Measurements from ENCODE around the gene WDR5B. TPM values are rescaled to one million over a fixed set of nuclear protein-coding genes. Genes with fewer than 3 reads are reported as not detected.
"Not testable (repeated sequence)": the region's sequence is repeated elsewhere in the genome, so short reads cannot be mapped to it uniquely, and the experiment has no call there.

WDR5B gene
- total and polyA plus RNA-seq, 8 donors = 2.3 to 5.4 (median 3.3) TPM

GRCh38 chr3:122458992-122459391 is 43.1 kb upstream of the WDR5B start:
- Histone ChIP-seq H3K4me1 (peaks cover 0 to 10% (median 0%) of the 10 kb centered on the region in 3 donors), H3K9me3 (no peaks in the 10 kb centered on the region), H3K27me3 (no peaks in the 10 kb centered on the region), H3K36me3 (peaks cover 0 to 8% (median 4%) of the 10 kb centered on the region in 3 donors), H3K4me3 (no peak overlapping the region), H3K27ac (no peak overlapping the region)
- WGBS, 2 donors = 63 to 70% methylated on average over 4 of the region's 4 CpGs
- peak in 2 of 4 donors; percentile 11 to 18 for TF ChIP-seq CTCF (IDR thresholded peaks at IDR 0.05)
- intact Hi-C loops (cut with DNase I) = no loop called here
- no peak for DNase-seq
- peak in 3 of 4 donors; percentile 63 to 74 (median 70) for ATAC-seq
- peak; percentile 64 for FAIRE-seq

GRCh38 chr3:122457706-122458105 is 41.8 kb upstream of the WDR5B start:
- ATAC-seq (no peak), FAIRE-seq (no peak), DNase-seq (no peak)
- no peaks in the 10 kb centered on the region for H3K9me3 ChIP-seq
- H3K4me1 ChIP-seq = peaks cover 0 to 10% (median 0%) of the 10 kb centered on the region in 3 donors
- H3K27me3 ChIP-seq = no peaks in the 10 kb centered on the region
- H3K36me3 ChIP-seq = peaks cover 0 to 12% (median 4%) of the 10 kb centered on the region in 3 donors
- intact Hi-C loops (cut with DNase I) = no loop called here
- H3K27ac ChIP-seq = no peak overlapping the region
- WGBS, 2 donors = 88 to 90% methylated on average over 2 of the region's 2 CpGs
- no peak overlapping the region for H3K4me3 ChIP-seq
- no peak for TF ChIP-seq CTCF (IDR thresholded peaks at IDR 0.05)

- H3K4me3 ChIP-seq = no peak overlapping the region
- no peaks in the 10 kb centered on the region for H3K9me3 ChIP-seq
- H3K36me3 ChIP-seq = peaks cover 0 to 9% (median 4%) of the 10 kb centered on the region in 3 donors
- FAIRE-seq (no peak), ATAC-seq (peak in 1 of 4 donors; percentile 25), DNase-seq (no peak)
- H3K27ac ChIP-seq = no peak overlapping the region
- intact Hi-C loops (cut with DNase I) = no loop called here
- TF ChIP-seq CTCF (IDR thresholded peaks at IDR 0.05) = no peak
- no peaks in the 10 kb centered on the region for H3K27me3 ChIP-seq
- H3K4me1 ChIP-seq = peaks cover 0 to 10% (median 3%) of the 10 kb centered on the region in 3 donors
These were observed 40.2 kb upstream of the WDR5B start for GRCh38 chr3:122456074-122456473.

GRCh38 chr3:122451371-122451770 is 35.5 kb upstream of the WDR5B start:
- Histone ChIP-seq H3K9me3 (no peaks in the 10 kb centered on the region), H3K27ac (no peak overlapping the region), H3K4me1 (peaks cover 0 to 3% (median under 1%) of the 10 kb centered on the region in 3 donors), H3K27me3 (no peaks in the 10 kb centered on the region), H3K36me3 (peaks cover 0 to 12% (median 11%) of the 10 kb centered on the region in 3 donors), H3K4me3 (no peak overlapping the region)
- no peak for ATAC-seq
- no peak for FAIRE-seq
- WGBS, 2 donors = 74 to 86% methylated on average over 3 of the region's 3 CpGs
- TF ChIP-seq CTCF (IDR thresholded peaks at IDR 0.05) = no peak
- intact Hi-C loops (cut with DNase I) = no loop called here
- DNase-seq = no peak

DNA sequence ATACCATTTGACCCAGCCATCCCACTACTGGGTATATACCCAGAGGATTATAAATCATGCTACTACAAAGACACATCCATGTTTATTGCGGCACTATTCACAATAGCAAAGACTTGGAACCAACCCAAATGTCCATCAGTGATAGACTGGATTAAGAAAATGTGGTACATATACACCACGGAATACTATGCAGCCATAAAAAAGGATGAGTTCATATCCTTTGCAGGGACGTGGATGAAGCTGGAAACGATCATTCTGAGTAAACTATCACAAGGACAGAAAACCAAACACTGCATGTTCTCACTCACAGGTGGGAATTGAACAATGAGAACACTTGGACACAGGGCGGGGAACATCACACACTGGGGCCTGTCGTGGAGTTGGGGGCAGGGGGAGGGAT is 32.4 kb upstream of the WDR5B start:
- H3K27ac ChIP-seq; H3K27me3 ChIP-seq; H3K9me3 ChIP-seq; H3K4me1 ChIP-seq; H3K4me3 ChIP-seq; FAIRE-seq; intact Hi-C loops (cut with DNase I); ATAC-seq; DNase-seq: not testable (repeated sequence)
- WGBS, 2 donors = 93 to 96% methylated on average over 6 of the region's 6 CpGs
- H3K36me3 ChIP-seq = peaks cover 0 to 18% (median 9%) of the 10 kb centered on the region in 3 donors

- DNase-seq; H3K9me3 ChIP-seq; H3K4me3 ChIP-seq; H3K27me3 ChIP-seq; ATAC-seq; intact Hi-C loops (cut with DNase I); H3K27ac ChIP-seq; H3K4me1 ChIP-seq; FAIRE-seq: not testable (repeated sequence)
- WGBS, 2 donors = 94 to 100% methylated on average over 5 of the region's 5 CpGs
- peaks cover 3 to 35% (median 7%) of the 10 kb centered on the region in 3 donors for H3K36me3 ChIP-seq
These were observed 28.6 kb upstream of the WDR5B start for GRCh38 chr3:122444491-122444887.

DNA sequence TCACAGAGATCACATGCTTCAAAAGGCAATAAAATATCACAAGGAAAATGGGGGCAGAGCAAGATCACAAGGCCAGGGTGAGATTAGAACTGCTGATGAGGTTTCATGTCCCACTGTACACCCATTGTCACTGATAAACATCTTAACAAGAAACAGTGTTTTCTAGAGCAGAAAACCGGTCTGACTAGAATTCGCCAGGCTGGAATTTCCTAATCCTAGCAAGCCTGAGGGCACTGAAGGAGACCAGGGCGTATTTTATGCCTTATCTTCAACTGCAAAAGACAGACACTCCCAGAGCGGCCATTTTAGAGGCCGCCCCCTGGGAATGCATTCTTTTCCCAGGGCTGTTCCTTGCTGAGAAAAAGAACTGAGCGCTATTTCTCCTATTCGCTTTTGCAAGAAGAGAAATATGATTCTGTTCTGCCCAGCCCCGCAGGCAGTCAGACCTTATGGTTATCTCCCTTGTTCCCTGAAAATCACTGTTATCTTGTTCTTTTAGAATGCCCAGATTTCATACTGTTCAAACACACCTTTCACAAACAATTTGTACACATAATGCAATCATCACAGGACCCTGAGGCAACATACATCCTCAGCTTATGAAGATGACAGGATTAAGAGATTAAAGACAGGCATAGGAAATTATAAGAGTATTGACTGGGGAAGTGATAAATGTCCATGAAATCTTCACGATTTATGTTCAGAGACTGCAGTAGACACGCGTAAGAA is 28.1 kb upstream of the WDR5B start:
- H3K36me3 ChIP-seq = peaks cover 3 to 39% (median 7%) of the 10 kb centered on the region in 3 donors
- DNase-seq; H3K4me1 ChIP-seq; H3K27ac ChIP-seq; ATAC-seq; H3K27me3 ChIP-seq; H3K9me3 ChIP-seq; intact Hi-C loops (cut with DNase I); FAIRE-seq; H3K4me3 ChIP-seq: not testable (repeated sequence)
- WGBS, 2 donors = 91 to 92% methylated on average over 11 of the region's 11 CpGs
